ENCODE data around the gene MRPL20. TPM values are rescaled to one million over a fixed set of nuclear protein-coding genes. Genes with fewer than 3 reads are reported as not detected.
A peak's percentile ranks its signal among the peaks of the same experiment; 100 is the strongest.

MRPL20 gene
- total RNA-seq, 1 donor from 2014 or later: 108 TPM

GRCh38 chr1:1374589-1374928 lies 32.5 kb downstream of the MRPL20 start:
- Mint-ChIP-seq H3K9me3 (no peaks in the 10 kb centered on the region), H3K4me1 (ENCODE audit: unreplicated experiment) (peaks cover 4% of the 10 kb centered on the region), H3K27ac (no peak overlapping the region), H3K4me3 (peak overlapping the region; percentile 97), H3K27me3 (peaks cover 3% of the 10 kb centered on the region), H3K36me3 (peaks cover 4% of the 10 kb centered on the region)
- DNase-seq (ENCODE audit: extremely low spot score, unreplicated experiment): peak; percentile 72
- TF ChIP-seq CTCF (conservative IDR thresholded peaks at IDR 0.05): no peak

- no peak for DNase-seq (ENCODE audit: extremely low spot score, unreplicated experiment)
- Mint-ChIP-seq H3K9me3 (no peaks in the 10 kb centered on the region), H3K27me3 (peaks cover 3% of the 10 kb centered on the region), H3K27ac (no peak overlapping the region), H3K4me3 (peak overlapping the region; percentile 97), H3K36me3 (peaks cover 4% of the 10 kb centered on the region), H3K4me1 (ENCODE audit: unreplicated experiment) (peaks cover 4% of the 10 kb centered on the region)
- TF ChIP-seq CTCF (conservative IDR thresholded peaks at IDR 0.05): no peak
Observed at GRCh38 chr1:1373815-1374588, 33.1 kb downstream of the MRPL20 start.

GRCh38 chr1:1373051-1373814 lies 33.9 kb downstream of the MRPL20 start:
- no peak for DNase-seq (ENCODE audit: extremely low spot score, unreplicated experiment)
- Mint-ChIP-seq H3K4me3 (peak overlapping the region; percentile 97), H3K36me3 (peaks cover 4% of the 10 kb centered on the region), H3K9me3 (no peaks in the 10 kb centered on the region), H3K27ac (no peak overlapping the region), H3K4me1 (ENCODE audit: unreplicated experiment) (peaks cover 4% of the 10 kb centered on the region), H3K27me3 (peaks cover 3% of the 10 kb centered on the region)
- TF ChIP-seq CTCF (conservative IDR thresholded peaks at IDR 0.05): no peak

- Mint-ChIP-seq H3K4me3 (peak overlapping the region; percentile 68), H3K27me3 (peaks cover 3% of the 10 kb centered on the region), H3K4me1 (ENCODE audit: unreplicated experiment) (peaks cover 4% of the 10 kb centered on the region), H3K36me3 (peaks cover 4% of the 10 kb centered on the region), H3K9me3 (no peaks in the 10 kb centered on the region), H3K27ac (no peak overlapping the region)
- peak; percentile 85 for DNase-seq (ENCODE audit: extremely low spot score, unreplicated experiment)
- peak; percentile 92 for TF ChIP-seq CTCF (conservative IDR thresholded peaks at IDR 0.05)
Observed at GRCh38 chr1:1371746-1372711, 35.1 kb downstream of the MRPL20 start.

- Mint-ChIP-seq H3K9me3 (no peaks in the 10 kb centered on the region), H3K36me3 (peaks cover 4% of the 10 kb centered on the region), H3K27me3 (peaks cover 3% of the 10 kb centered on the region), H3K4me3 (no peak overlapping the region), H3K4me1 (ENCODE audit: unreplicated experiment) (peaks cover 4% of the 10 kb centered on the region), H3K27ac (no peak overlapping the region)
- no peak for TF ChIP-seq CTCF (conservative IDR thresholded peaks at IDR 0.05)
- DNase-seq (ENCODE audit: extremely low spot score, unreplicated experiment): no peak
Observed at GRCh38 chr1:1371364-1371745, 35.7 kb downstream of the MRPL20 start.
